MM.1S (cell line): ENCODE data around the gene CFAP91.

Experiments
- DNase-seq: peaks from one replicate; pipeline ENCODE4 v3.0.0-alpha.2; 2015
- H2AFZ ChIP-seq: fragments of 300-600 bp; sonication (generic); 2 replicates; pipeline ENCODE4 v1.6.0; 2016; ENCODE audit warnings: antibody characterized with exemption, low read length
- H3F3A ChIP-seq: fragments of 300-600 bp; sonication (generic); 2 replicates; pipeline ENCODE4 v1.6.1; 2016; ENCODE audit warnings: mild to moderate bottlenecking, antibody characterized with exemption, low read length, moderate library complexity, mixed read lengths; ENCODE audit not compliant: insufficient read depth
- H3K27ac ChIP-seq: fragments of 300-600 bp; sonication (generic); 2 replicates; pipeline ENCODE4 v1.5.1; 2016; ENCODE audit warnings: mild to moderate bottlenecking, low read length
- H3K27me3 ChIP-seq: fragments of 300-600 bp; sonication (generic); replicated peaks from 2 replicates; pipeline ENCODE4 v1.6.0; 2016; ENCODE audit warnings: low read length; ENCODE audit not compliant: insufficient read depth
- H3K36me3 ChIP-seq: fragments of 300-600 bp; sonication (generic); replicated peaks from 2 replicates; pipeline ENCODE4 v1.6.1; 2016; ENCODE audit warnings: mild to moderate bottlenecking, low read length, mixed read lengths; ENCODE audit not compliant: insufficient read depth
- H3K4me1 ChIP-seq: fragments of 300-600 bp; sonication (generic); 2 replicates; pipeline ENCODE4 v1.6.1; 2016; ENCODE audit warnings: low read length, mixed read lengths
- H3K4me2 ChIP-seq: fragments of 300-600 bp; sonication (generic); 2 replicates; pipeline ENCODE4 v1.6.0; 2016; ENCODE audit warnings: low read depth, low read length
- H3K4me3 ChIP-seq: fragments of 300-600 bp; sonication (generic); 2 replicates; pipeline ENCODE4 v1.5.1; 2016; ENCODE audit warnings: low read length, mixed read lengths
- H3K79me2 ChIP-seq: fragments of 300-600 bp; sonication (generic); 2 replicates; pipeline ENCODE4 v1.6.1; 2016; ENCODE audit warnings: mixed run types, low read length, mixed read lengths
- H3K9ac ChIP-seq: fragments of 300-600 bp; sonication (generic); 2 replicates; pipeline ENCODE4 v1.6.1; 2016; ENCODE audit warnings: low read length, mixed read lengths
- H3K9me2 ChIP-seq: fragments of 300-600 bp; sonication (generic); replicated peaks from 2 replicates; pipeline ENCODE4 v1.6.1; 2016; ENCODE audit warnings: mild to moderate bottlenecking, low read length, mixed read lengths; ENCODE audit not compliant: insufficient read depth
- H3K9me3 ChIP-seq: fragments of 300-600 bp; sonication (generic); replicated peaks from 2 replicates; pipeline ENCODE4 v1.6.1; 2016; ENCODE audit warnings: mild to moderate bottlenecking, low read length, mixed read lengths; ENCODE audit not compliant: insufficient read depth
- H4K20me1 ChIP-seq: fragments of 300-600 bp; sonication (generic); 2 replicates; pipeline ENCODE4 v1.6.1; 2016; ENCODE audit warnings: mild to moderate bottlenecking, low read length, moderate library complexity, mixed read lengths; ENCODE audit not compliant: insufficient read depth
- CTCF ChIP-seq: fragments of 300-600 bp; sonication (generic); IDR thresholded peaks from 2 replicates; pipeline ENCODE4 v1.5.1; 2016; ENCODE audit warnings: antibody characterized with exemption, low read length, mixed read lengths
- EZH2 ChIP-seq: fragments of 300-600 bp; sonication (generic); optimal IDR thresholded peaks from 2 replicates; pipeline ENCODE3; 2017; ENCODE audit warnings: low read depth, mild to moderate bottlenecking, antibody characterized with exemption, low read length, mixed read lengths
- EZH2phosphoT487 ChIP-seq: fragments of 300-600 bp; sonication (generic); IDR thresholded peaks from 2 replicates; pipeline ENCODE4 v1.6.1; 2018; ENCODE audit warnings: antibody characterized with exemption, low read length

The CFAP91 gene

GRCh38 chr3:119658994-119659393 is 43.8 kb upstream of the CFAP91 start:
- Histone ChIP-seq H4K20me1 (no peaks in the 10 kb centered on the region), H3F3A (no peaks in the 10 kb centered on the region), H3K4me3 (no peak overlapping the region), H3K27me3 (no peaks in the 10 kb centered on the region), H3K9me2 (no peaks in the 10 kb centered on the region), H3K27ac (no peak overlapping the region), H3K36me3 (no peaks in the 10 kb centered on the region), H3K79me2 (no peaks in the 10 kb centered on the region), H3K9ac (no peak overlapping the region), H2AFZ (no peak overlapping the region), H3K4me2 (no peak overlapping the region), H3K4me1 (no peaks in the 10 kb centered on the region), H3K9me3 (no peaks in the 10 kb centered on the region)
- no peak for TF ChIP-seq CTCF
- no peak for TF ChIP-seq EZH2phosphoT487
- TF ChIP-seq EZH2 = no peak
- no peak for DNase-seq

- no peak overlapping the region for H3K27ac ChIP-seq
- H3K79me2 ChIP-seq = no peaks in the 10 kb centered on the region
- no peaks in the 10 kb centered on the region for H3K27me3 ChIP-seq
- H3K4me2 ChIP-seq = no peak overlapping the region
- no peaks in the 10 kb centered on the region for H3K9me3 ChIP-seq
- no peak for DNase-seq
- TF ChIP-seq EZH2 (no peak), CTCF (no peak), EZH2phosphoT487 (no peak)
- no peak overlapping the region for H3K4me3 ChIP-seq
- H2AFZ ChIP-seq = no peak overlapping the region
- no peak overlapping the region for H3K9ac ChIP-seq
- no peaks in the 10 kb centered on the region for H3F3A ChIP-seq
- H4K20me1 ChIP-seq = no peaks in the 10 kb centered on the region
- H3K36me3 ChIP-seq = no peaks in the 10 kb centered on the region
- no peaks in the 10 kb centered on the region for H3K4me1 ChIP-seq
- no peaks in the 10 kb centered on the region for H3K9me2 ChIP-seq
Measured at GRCh38 chr3:119659606-119660291, 43.1 kb upstream of the CFAP91 start.

GRCh38 chr3:119660474-119661440 is 42.1 kb upstream of the CFAP91 start, which contains the start of gene POPDC2:
Gene POPDC2 (minus strand): TSS chr3:119660589. CDS start chr3:119660423, 166 bp downstream.
- Histone ChIP-seq H3K36me3 (no peaks in the 10 kb centered on the region), H3K27ac (no peak within 1 kb of the TSS), H3K79me2 (no peaks in the 10 kb centered on the region), H3K9me3 (no peaks in the 10 kb centered on the region), H3F3A (no peaks in the 10 kb centered on the region), H4K20me1 (no peaks in the 10 kb centered on the region), H3K9me2 (no peaks in the 10 kb centered on the region), H2AFZ (no peak within 1 kb of the TSS), H3K4me1 (no peaks in the 10 kb centered on the region), H3K27me3 (no peaks in the 10 kb centered on the region), H3K9ac (no peak within 1 kb of the TSS), H3K4me2 (no peak within 1 kb of the TSS), H3K4me3 (no peak within 1 kb of the TSS)
- TF ChIP-seq EZH2phosphoT487 (no peak), EZH2 (no peak)
- DNase-seq = no peak
